GM19395 (cell line): ENCODE results near the gene WDR3.
"Not testable (repeated sequence)": the region's sequence is repeated elsewhere in the genome, so short reads cannot be mapped to it uniquely, and the experiment has no call there.

ENCODE experiments used
- ATAC-seq: cut with Tn5 transposase; IDR thresholded peaks from one replicate; pipeline ENCODE4 v1.9.1; 2021; ENCODE audit warnings: mild to moderate bottlenecking, moderate library complexity; ENCODE audit not compliant: unreplicated experiment

Gene WDR3

GRCh38 chr1:117929343-117930172 lies at the start of gene WDR3, which contains the start of gene GDAP2:
Gene WDR3 (plus strand): TSS chr1:117929739. CDS start chr1:117933320, 3,581 bp downstream.
Gene GDAP2 (minus strand): TSS chr1:117929621. CDS start chr1:117920357, 9,264 bp downstream.
- ATAC-seq, result peak; percentile 92

DNA sequence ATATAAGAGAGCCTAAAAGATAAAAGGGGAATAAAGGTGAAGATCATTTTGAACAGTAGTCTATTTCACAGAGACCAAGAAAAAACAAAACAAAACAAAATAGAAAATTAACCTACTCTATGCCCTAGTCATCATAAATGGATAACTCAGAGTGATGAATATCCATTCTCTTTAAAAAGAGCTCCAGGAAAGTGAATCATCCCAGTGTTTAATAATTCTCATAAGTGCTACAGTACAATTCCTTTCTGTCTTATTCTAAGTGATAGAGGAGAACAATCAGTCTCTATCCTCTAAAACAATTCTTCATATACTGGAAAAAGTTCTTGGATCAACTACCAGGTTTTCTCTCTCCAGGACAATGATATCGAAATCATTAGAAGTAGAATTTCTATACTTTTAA lies 45.9 kb upstream of the WDR3 start:
- no peak for ATAC-seq

DNA sequence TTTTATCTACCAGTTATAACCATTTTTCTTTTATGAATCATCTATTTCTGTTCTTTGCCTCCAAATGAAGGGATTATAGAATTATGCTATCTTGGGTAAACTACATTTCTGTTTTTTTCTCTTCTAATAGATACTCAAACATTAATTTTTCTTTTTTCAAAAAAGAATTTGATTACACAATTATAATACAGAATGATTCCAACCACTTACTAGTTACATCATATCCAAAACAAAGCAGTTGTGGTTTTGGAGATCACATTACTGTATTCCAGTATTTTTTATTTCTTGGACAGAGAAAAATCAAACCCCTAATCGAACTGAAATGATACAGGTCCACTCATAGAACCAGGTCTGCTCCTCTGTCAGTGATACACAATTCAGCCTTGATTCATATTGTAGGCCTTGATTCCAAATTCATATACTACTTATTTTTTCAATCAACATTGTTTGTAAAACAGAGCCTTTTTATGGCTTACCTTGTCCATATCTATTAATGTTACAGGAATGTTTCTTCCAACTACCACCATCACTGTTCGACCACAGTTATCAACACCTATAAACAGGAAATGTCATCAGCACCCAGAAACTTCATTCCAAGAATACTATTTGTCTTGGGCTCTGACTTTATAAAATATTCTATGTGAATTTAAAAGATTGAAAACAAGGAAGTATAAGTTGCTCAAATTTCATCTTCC lies 43.3 kb upstream of the WDR3 start:
- no peak for ATAC-seq

DNA sequence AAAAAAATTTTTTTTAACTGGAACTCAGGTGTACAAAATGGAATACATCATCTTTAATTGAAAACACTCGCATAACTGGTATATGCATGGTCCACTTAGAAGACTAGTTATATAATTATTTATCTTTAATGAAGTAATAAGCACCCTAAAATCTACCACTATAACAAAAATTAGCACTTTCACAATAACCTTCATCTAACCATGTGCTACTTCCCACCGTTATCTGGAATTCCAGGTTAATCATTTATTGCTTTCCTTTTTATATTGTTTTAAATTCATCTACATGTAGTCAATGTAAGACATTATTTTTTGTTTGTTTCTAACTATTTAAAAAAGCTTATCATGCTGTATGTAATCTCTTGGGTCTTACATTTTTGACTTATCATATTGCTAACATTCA lies 39.1 kb upstream of the WDR3 start:
- ATAC-seq, result no peak

DNA sequence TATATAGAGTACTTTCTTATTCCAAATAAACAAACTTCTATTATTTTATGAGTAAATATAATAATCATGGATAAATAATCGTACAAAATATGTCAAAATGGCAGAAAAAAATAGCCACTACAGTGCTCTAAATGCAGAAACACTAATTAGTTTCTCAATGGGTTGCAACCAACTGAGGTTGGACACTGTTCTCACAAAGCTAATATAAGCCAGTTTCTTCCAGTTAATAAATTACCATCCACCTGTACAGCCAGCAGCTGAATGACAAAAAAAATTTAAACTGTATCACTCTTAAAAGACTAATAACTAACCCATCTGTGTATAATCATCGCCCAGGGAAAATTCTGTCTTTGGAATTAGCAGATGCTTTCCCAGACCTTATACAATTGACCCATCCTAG lies 37.0 kb upstream of the WDR3 start:
- no peak for ATAC-seq

- no peak for ATAC-seq
Measured at GRCh38 chr1:117894078-117894477, 35.5 kb upstream of the WDR3 start.

DNA sequence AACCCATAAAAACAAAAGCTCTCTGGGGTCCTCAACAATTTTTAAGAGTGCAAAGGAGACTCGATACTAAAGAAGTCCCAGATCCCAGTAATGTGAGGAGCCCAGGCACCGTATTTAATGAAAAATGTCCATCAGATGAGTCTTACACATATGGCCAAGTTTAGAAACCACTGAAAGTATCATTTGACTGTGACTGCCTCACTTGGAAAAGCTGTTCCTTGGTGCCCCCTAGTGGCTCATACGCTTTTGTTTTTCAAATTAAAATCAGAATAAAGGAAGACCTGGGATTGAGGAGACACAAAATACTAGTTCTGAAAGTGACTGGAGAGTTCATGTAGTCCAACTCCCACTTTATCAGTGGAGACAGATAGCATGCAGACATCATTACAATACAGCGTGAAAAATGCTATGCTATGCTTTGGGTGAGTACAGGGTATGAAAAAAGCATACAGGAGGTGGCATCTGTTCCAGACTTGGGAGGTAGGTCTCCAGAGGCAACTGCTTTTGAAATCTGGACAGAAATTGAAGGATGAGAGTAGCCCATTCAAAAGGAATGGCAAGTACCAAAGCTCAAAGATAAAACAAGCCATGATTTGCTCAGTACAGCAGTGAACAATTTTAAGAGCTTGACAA lies 33.9 kb upstream of the WDR3 start:
- ATAC-seq, result peak; percentile 92

DNA sequence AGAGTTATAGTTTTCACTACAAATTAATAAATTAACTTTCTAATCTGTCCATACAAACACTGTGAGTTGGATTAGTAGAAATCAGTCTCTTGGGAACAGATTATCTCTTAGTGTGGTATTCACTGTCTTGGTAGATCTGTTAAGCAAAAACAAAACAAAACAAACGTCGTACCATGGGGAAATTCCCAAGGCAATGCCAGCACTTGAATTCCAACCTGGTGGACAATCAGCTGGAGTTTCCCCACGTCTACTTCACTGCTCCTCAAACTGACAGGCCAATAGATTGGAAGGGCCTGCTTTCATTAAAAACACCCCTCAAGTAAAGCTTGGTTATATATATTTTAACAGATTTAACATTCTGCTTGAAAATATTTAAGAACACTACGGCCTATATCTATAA lies 32.0 kb upstream of the WDR3 start:
- no peak for ATAC-seq

DNA sequence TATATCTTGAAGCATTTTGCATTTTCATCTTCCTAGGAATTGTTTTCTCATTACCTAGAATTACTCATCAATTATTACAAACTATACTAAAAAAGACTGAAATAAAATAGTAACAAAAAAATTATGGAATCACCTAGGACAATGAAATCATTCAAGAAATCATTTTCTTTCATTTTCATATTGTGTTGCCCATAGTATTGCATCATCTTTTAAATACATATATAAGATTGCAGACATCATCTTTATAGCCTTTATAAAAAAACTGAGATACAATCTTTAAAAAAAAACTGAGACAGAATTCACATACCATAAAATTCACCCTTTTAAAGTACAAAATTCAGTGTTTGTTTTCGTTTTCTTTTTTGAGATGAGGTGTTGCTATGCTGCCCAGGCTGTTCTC lies 29.7 kb upstream of the WDR3 start:
- no peak for ATAC-seq

GRCh38 chr1:117902944-117903343 lies 26.6 kb upstream of the WDR3 start:
- ATAC-seq, result no peak

DNA sequence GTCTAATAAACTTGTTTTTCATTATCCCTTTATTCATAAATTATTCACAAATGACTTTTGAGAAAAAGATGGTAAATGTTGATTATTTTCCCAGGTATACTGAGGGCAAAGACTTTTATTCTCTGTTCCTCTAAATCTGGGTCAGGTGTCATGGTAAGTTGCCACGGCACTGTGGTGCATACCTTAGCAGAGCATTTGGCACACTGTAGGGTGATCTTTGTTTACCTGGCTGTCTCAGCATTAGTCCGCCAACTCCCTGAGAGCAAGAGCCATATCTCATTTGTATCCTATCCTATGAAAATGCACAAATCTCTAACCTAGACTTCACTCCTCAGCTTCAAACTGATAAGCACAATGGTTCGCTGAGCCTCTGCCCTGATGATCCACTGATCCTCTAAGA lies 25.1 kb upstream of the WDR3 start:
- no peak for ATAC-seq

DNA sequence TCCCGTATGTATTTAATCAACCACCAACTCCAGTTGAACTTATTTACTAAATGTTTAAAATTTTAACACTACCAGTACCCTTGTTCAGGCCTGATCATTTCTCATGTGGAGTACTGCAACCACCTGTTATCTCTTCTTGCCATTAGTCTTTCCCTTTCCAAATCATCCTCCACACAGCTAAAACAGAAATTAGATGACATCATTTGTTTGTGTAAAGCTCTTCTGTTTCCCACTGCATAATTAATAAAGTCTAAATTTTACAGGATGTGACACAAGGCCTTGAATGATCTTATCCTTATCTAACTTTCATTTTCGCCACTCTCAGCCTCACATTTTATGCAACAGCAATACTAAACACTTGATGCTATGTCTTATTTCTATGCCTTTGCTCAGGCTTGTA lies 24.5 kb upstream of the WDR3 start:
- no peak for ATAC-seq

GRCh38 chr1:117911051-117911450 lies 18.5 kb upstream of the WDR3 start:
- no peak for ATAC-seq

GRCh38 chr1:117919376-117919775 lies 10.2 kb upstream of the WDR3 start:
- no peak for ATAC-seq

DNA sequence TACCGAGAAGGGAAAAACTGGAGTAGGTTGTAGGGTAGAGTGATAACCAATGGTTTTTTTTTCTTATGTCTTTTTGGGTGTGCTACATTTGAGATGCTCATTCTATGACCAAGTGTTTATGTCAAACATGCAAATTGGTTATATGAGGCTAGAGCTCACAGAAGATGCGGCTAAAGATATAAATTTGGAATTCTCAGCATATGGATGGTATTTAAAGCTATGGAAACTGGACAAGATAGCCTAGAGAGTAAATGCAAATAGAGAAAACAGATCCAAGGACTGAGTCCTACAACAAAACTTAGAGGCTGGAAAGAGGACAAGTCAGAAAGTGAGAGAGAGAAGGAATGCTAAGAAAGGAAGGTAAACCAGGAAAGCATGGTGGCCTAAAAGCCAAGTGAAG lies 7.5 kb upstream of the WDR3 start:
- no peak for ATAC-seq

DNA sequence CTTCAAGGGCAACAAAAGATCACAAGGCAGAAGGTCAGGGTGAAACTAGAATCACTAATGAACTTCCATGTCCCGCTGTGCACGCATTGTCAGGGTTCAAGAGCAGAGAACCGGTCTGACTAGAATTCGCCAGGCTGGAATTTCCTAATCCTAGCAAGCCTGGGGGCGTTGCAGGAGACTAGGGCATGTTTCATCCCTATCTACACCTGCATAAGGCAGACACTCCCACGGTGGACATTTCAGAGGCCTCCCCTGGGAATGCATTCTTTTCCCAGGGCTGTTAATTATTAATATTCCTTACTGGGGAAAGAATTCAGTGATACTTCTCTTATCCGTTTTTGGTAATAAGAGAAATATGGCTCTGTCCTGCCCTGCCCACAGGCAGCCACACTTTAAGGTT lies 6.8 kb upstream of the WDR3 start:
- not testable (repeated sequence) for ATAC-seq

DNA sequence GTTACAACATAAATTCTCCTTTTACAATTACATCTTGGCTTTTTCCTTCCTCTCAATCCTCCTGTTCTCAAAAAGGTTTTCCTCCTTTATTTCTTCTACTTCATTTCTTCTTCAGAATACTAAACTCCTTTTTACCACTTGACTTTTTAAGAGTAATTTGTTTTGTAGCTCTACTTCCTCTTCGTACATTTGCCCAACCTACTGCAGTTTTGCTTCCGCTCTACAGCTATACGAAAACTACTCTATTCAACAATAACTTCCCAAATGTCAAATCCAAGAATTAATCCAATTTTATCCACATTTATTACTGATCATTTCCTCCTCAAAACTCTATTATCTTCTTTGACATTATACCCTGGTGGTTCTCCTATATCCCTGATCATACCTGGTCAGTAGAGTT lies 3.6 kb upstream of the WDR3 start:
- ATAC-seq, result no peak

GRCh38 chr1:117928881-117929342 lies 627 bp upstream of the WDR3 start:
- peak; percentile 51 for ATAC-seq

DNA sequence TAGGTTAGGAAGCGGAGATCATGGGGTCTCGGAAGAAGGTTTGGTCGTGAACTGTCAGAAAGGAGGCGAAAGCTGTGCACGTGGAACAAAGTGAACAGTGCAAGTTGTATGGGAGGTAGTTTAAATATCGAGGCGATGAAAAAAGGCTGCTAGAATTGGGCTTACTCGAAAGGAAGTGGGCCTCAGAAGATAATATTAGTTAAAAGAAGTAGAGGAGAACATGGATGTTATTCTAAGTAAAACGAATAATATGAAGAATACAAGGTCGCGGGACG lies 571 bp downstream of the WDR3 start:
- peak; percentile 4 for ATAC-seq

DNA sequence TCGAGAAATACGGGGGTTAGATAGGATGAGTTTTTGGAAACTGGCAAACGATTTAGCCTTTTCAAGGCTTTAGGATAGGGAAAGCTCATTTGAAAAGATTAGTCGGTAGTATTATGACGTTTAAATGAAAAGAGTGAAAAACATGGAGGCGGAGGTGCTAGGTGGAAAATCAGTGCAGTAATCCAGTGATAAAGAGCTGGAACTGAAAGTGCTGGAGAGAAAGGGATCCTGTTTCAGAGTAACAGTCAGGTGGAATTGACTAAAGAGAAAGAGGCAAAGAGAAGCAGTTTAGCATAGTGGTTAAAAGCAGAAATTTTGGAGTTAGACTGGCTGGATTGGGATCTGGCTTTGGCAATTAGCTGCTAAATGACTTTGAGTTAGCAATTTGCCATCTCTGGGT lies 945 bp downstream of the WDR3 start:
- ATAC-seq, result no peak

DNA sequence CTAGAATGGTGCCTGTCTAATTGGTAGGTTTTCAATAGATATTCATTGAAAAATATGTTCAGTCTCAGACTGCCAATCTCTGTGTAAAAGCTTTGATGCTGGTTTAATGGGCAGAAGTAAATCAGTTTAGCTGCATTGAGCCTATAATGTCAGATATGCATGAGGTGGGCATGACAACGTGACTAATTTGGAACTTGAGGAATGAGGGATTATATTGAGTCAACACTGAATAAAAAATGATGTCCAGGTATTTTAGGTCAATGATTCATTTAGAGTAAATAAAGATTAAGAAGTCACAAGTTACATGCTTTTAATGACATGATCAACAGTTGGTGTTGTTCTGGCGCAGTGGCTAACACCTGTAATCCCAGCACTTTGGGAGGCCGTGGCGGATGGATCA lies 3.0 kb downstream of the WDR3 start:
- ATAC-seq, result no peak

GRCh38 chr1:117933769-117934168 lies 4.2 kb downstream of the WDR3 start:
- no peak for ATAC-seq
